Natural killer cell (primary cell): ENCODE measurements around the gene LDB1. TPM values are rescaled to one million over a fixed set of nuclear protein-coding genes. Genes with fewer than 3 reads are reported as not detected.

Source experiments
- ATAC-seq, 3 donors: fragments of 150-1000 bp in 2 of 3; fragments of 200-7000 bp in 1 of 3; cut with Tn5 transposase; 1 replicate in 1 of 3; 2 replicates in 2 of 3; pipeline ENCODE4 v1.10.0; 2021; ENCODE audit warnings: mild to moderate bottlenecking in 2 of 3, moderate library complexity in 2 of 3
- DNase-seq, 2 donors: peaks; one replicate each; pipeline versions ENCODE4 v3.0.0 to v3.0.0-alpha.2; 2013 to 2021; ENCODE audit warnings: mixed read lengths in 1 of 2
- H3K27ac ChIP-seq: one replicate; pipeline ENCODE4 v1.5.1; 2013; ENCODE audit warnings: mild to moderate bottlenecking, low read length
- H3K27me3 ChIP-seq: one replicate; pipeline ENCODE4 v1.6.1; 2013; ENCODE audit warnings: low read length; ENCODE audit not compliant: control insufficient read depth, insufficient read depth
- H3K36me3 ChIP-seq: one replicate; pipeline ENCODE4 v1.6.1; 2013; ENCODE audit warnings: low read length; ENCODE audit not compliant: control insufficient read depth, insufficient read depth
- H3K4me1 ChIP-seq: one replicate; pipeline ENCODE4 v1.6.1; 2013; ENCODE audit warnings: low read length; ENCODE audit not compliant: control insufficient read depth, insufficient read depth
- H3K4me3 ChIP-seq: one replicate; pipeline ENCODE4 v1.5.1; 2013; ENCODE audit warnings: low read length
- H3K9me3 ChIP-seq: one replicate; pipeline ENCODE4 v1.6.1; 2013; ENCODE audit warnings: low read length; ENCODE audit not compliant: control insufficient read depth, insufficient read depth
- H3K27ac Mint-ChIP-seq, 2 donors: one replicate each; pipeline ENCODE4 v1.8.0; 2022; ENCODE audit warnings: mild to moderate bottlenecking in 2 of 2, mixed read lengths in 2 of 2, moderate library complexity in 1 of 2
- H3K27me3 Mint-ChIP-seq, 2 donors: one replicate each; pipeline ENCODE4 v1.8.0; 2022; ENCODE audit warnings: low read depth in 2 of 2, mixed read lengths in 2 of 2
- H3K36me3 Mint-ChIP-seq: one replicate; pipeline ENCODE4 v1.8.0; 2022; ENCODE audit warnings: mixed read lengths
- H3K4me1 Mint-ChIP-seq, 2 donors: one replicate each; pipeline ENCODE4 v1.8.0; 2022; ENCODE audit warnings: mixed read lengths in 2 of 2
- H3K4me3 Mint-ChIP-seq: one replicate; pipeline ENCODE4 v1.8.0; 2022; ENCODE audit warnings: mild to moderate bottlenecking, moderate library complexity, mixed read lengths
- H3K9me3 Mint-ChIP-seq, 2 donors: one replicate each; pipeline ENCODE4 v1.8.0; 2022; ENCODE audit warnings: mixed read lengths in 2 of 2
- WGBS: methylation state at CpG from one replicate; pipeline ENCODE4 v1.1.7; 2013; ENCODE audit warnings: missing lambda C conversion rate; ENCODE audit not compliant: insufficient coverage; 5-methylcytosine and 5-hydroxymethylcytosine counted together
- intact Hi-C: fragments of 100-400 bp; cut with micrococcal nuclease; formaldehyde crosslinking; loops from one replicate; pipeline ENCODE4 v1.14.2; 2022
- total RNA-seq, 4 donors: library from RNA; stranded (reverse); fragments of 120-200 nt in 1 of 4; gene quantifications; one replicate each; pipeline versions ENCODE4 v1.2.3 to v1.2.4, GENCODE V29; 2013 to 2022
- TF ChIP-seq, protein P1 (sequence below): fragments of 200-600 bp; IDR thresholded peaks from one replicate; pipeline ENCODE4 v1.8.0; 2022; ENCODE audit warnings: antibody characterized with exemption

Gene LDB1
- total RNA-seq, 3 donors from 2014 or later (not counting 1 experiment from before 2014, with no cell fraction given), result 103 to 109 (median 104) TPM

GRCh38 chr10:102151774-102152544 lies 31.8 kb upstream of the LDB1 start, which contains the start of gene NOLC1:
NOLC1 (plus strand) TSS chr10:102152389; CDS start chr10:102152411, 22 bp downstream.
- H3K27ac ChIP-seq, result peak within 1 kb of the TSS; percentile 97
- peak within 1 kb of the TSS; percentile 93 for H3K4me3 Mint-ChIP-seq
- H3K27me3 Mint-ChIP-seq, result no peaks in the 10 kb centered on the region
- WGBS, result 8% methylated on average over 57 of the region's 59 CpGs
- peaks cover 34% of the 10 kb centered on the region for H3K36me3 ChIP-seq
- H3K4me3 ChIP-seq, result peak within 1 kb of the TSS; percentile 90
- peaks cover 15% of the 10 kb centered on the region for H3K36me3 Mint-ChIP-seq
- H3K27ac Mint-ChIP-seq, result peak within 1 kb of the TSS; percentile 93 to 97
- H3K27me3 ChIP-seq, result no peaks in the 10 kb centered on the region
- H3K4me1 Mint-ChIP-seq, result peaks cover 20 to 31% of the 10 kb centered on the region in 2 donors
- intact Hi-C loops, result loop anchor here (1.0 to 10.0 kb wide), 9 partner anchors 20 to 351 kb away; partner anchors contain the start of genes ARMH3, GBF1, LDB1 and OGA
- H3K9me3 ChIP-seq, result no peaks in the 10 kb centered on the region
- TF ChIP-seq, protein P1, sequence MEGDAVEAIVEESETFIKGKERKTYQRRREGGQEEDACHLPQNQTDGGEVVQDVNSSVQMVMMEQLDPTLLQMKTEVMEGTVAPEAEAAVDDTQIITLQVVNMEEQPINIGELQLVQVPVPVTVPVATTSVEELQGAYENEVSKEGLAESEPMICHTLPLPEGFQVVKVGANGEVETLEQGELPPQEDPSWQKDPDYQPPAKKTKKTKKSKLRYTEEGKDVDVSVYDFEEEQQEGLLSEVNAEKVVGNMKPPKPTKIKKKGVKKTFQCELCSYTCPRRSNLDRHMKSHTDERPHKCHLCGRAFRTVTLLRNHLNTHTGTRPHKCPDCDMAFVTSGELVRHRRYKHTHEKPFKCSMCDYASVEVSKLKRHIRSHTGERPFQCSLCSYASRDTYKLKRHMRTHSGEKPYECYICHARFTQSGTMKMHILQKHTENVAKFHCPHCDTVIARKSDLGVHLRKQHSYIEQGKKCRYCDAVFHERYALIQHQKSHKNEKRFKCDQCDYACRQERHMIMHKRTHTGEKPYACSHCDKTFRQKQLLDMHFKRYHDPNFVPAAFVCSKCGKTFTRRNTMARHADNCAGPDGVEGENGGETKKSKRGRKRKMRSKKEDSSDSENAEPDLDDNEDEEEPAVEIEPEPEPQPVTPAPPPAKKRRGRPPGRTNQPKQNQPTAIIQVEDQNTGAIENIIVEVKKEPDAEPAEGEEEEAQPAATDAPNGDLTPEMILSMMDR, result no peak
- peaks cover 24% of the 10 kb centered on the region for H3K4me1 ChIP-seq
- no peaks in the 10 kb centered on the region for H3K9me3 Mint-ChIP-seq
- peak; percentile 100 for DNase-seq
- peak; percentile 88 to 97 (median 88) for ATAC-seq

DNA sequence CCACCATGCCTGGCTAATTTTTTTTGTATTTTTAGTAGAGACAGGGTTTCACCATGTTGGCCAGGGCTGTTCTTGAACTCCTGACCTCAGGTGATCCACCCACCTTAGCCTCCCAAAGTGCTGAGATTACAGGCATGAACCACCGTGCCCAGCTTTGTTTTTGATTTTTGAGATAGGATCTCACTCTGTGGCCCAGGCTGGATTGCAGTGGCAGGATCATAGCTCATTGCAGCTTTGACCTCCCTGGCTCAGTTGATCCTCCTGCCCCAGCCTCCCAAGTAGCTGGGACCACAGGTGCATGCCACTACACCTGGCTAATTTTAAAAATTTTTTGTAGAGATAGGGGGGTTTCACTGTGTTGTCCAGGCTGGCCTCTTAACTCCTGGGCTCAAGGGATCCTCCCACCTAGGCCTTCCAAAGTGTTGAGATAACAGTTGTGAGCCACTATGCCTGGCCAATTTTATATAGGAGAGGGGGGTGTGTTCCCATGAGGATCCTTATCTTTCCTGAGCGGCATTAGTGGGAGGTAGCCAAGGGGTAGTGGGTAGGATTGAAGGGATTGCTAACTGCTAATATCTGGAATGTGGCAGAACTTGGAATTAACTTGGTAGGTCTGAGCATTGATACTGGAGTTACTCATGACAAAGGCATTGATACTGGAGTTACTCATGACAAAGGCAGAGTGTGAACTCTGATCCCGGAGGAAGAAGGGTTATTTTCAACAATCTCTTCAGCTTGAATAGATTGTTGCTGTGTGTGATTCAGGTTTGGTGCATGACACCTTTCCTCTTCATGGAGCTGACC lies 31.0 kb upstream of the LDB1 start:
- TF ChIP-seq, protein P1, result no peak
- Histone ChIP-seq H3K4me1 (peaks cover 24% of the 10 kb centered on the region), H3K36me3 (peaks cover 34% of the 10 kb centered on the region), H3K9me3 (no peaks in the 10 kb centered on the region), H3K27me3 (no peaks in the 10 kb centered on the region), H3K4me3 (peak overlapping the region; percentile 90), H3K27ac (peak overlapping the region; percentile 97)
- intact Hi-C loops, result loop anchor here (10.0 kb wide), 1 partner anchor 324 kb away; no protein-coding TSS in a partner anchor
- Mint-ChIP-seq H3K27ac (peak overlapping the region; percentile 93 to 97), H3K36me3 (peaks cover 15% of the 10 kb centered on the region), H3K9me3 (no peaks in the 10 kb centered on the region), H3K4me1 (peaks cover 20 to 30% of the 10 kb centered on the region in 2 donors), H3K4me3 (peak overlapping the region; percentile 93), H3K27me3 (no peaks in the 10 kb centered on the region)
- 93% methylated on average over 3 of the region's 3 CpGs for WGBS
- no peak for ATAC-seq
- no peak for DNase-seq

DNA sequence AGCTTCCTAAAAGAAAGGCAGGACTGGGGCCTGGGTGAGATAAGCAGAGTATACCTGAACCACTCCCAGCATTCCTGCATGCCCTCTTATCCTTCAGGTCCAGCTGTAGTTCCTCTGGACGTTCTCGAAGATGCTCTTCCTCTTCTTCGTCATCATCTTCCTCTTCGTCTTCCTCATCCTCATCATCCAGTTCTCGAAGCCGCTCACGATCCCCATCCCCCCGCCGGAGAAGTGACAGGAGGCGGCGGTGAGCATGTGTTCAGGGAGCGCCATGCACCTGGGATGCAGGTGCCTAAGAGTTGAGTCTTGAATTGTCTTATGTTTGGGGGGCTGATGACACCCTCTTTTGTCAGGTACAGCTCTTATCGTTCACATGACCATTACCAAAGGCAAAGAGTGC lies 28.1 kb upstream of the LDB1 start:
- Histone ChIP-seq H3K36me3 (peaks cover 48% of the 10 kb centered on the region), H3K4me1 (peaks cover 16% of the 10 kb centered on the region), H3K27me3 (no peaks in the 10 kb centered on the region), H3K27ac (no peak overlapping the region), H3K4me3 (no peak overlapping the region), H3K9me3 (no peaks in the 10 kb centered on the region)
- ATAC-seq (no peak), DNase-seq (no peak)
- intact Hi-C loops, result no loop called here
- Mint-ChIP-seq H3K4me1 (peaks cover 18 to 28% of the 10 kb centered on the region in 2 donors), H3K4me3 (no peak overlapping the region), H3K36me3 (peaks cover 15% of the 10 kb centered on the region), H3K27me3 (no peaks in the 10 kb centered on the region), H3K27ac (peak overlapping the region; percentile 30 to 56), H3K9me3 (no peaks in the 10 kb centered on the region)
- TF ChIP-seq, protein P1, result no peak
- 98% methylated on average over 12 of the region's 13 CpGs for WGBS
